DOHH2 (cell line): Measurements from ENCODE around the gene VASH2.

Source experiments
- H3F3A ChIP-seq: fragments of 200-600 bp; sonication (generic), shearing (Covaris generic); 2 replicates; pipeline ENCODE4 v1.6.0; 2016; ENCODE audit warnings: antibody characterized with exemption, mild to moderate bottlenecking; ENCODE audit not compliant: control insufficient read depth, insufficient read depth
- H3K27ac ChIP-seq: fragments of 200-600 bp; sonication (generic); 2 replicates; pipeline ENCODE4 v1.5.1; 2014; ENCODE audit warnings: low read depth, mild to moderate bottlenecking, low read length, moderate library complexity
- H3K27me3 ChIP-seq: fragments of 200-600 bp; sonication (generic); 2 replicates; pipeline ENCODE4 v1.6.1; 2014; ENCODE audit warnings: mild to moderate bottlenecking, low read length, mixed read lengths; ENCODE audit not compliant: control insufficient read depth
- H3K36me3 ChIP-seq: fragments of 200-600 bp; sonication (generic); 2 replicates; pipeline ENCODE4 v1.6.1; 2014; ENCODE audit warnings: mild to moderate bottlenecking, low read length, moderate library complexity, mixed read lengths; ENCODE audit not compliant: control insufficient read depth
- H3K4me1 ChIP-seq: fragments of 200-600 bp; sonication (generic); 2 replicates; pipeline ENCODE4 v1.6.1; 2014; ENCODE audit warnings: mild to moderate bottlenecking, low read length, mixed read lengths; ENCODE audit not compliant: control insufficient read depth
- H3K4me2 ChIP-seq: fragments of 200-600 bp; sonication (generic); 2 replicates; pipeline ENCODE4 v1.6.0; 2014; ENCODE audit warnings: mild to moderate bottlenecking, low read length, moderate library complexity
- H3K4me3 ChIP-seq: fragments of 200-600 bp; sonication (generic); 2 replicates; pipeline ENCODE4 v1.5.1; 2014; ENCODE audit warnings: mild to moderate bottlenecking, low read length, mixed read lengths
- H3K79me2 ChIP-seq: fragments of 200-600 bp; sonication (generic); 2 replicates; pipeline ENCODE4 v1.6.1; 2014; ENCODE audit warnings: mild to moderate bottlenecking, low read length, mixed read lengths; ENCODE audit not compliant: control insufficient read depth
- H3K9me2 ChIP-seq: fragments of 200-600 bp; sonication (generic); replicated peaks from 2 replicates; pipeline ENCODE4 v1.6.1; 2014; ENCODE audit warnings: mild to moderate bottlenecking, low read length, mixed read lengths; ENCODE audit not compliant: control insufficient read depth
- H3K9me3 ChIP-seq: fragments of 200-600 bp; sonication (generic); 2 replicates; pipeline ENCODE4 v1.6.1; 2014; ENCODE audit warnings: antibody characterized with exemption, low read length, mixed read lengths; ENCODE audit not compliant: control insufficient read depth, insufficient read depth
- H4K20me1 ChIP-seq: fragments of 200-600 bp; sonication (generic); 2 replicates; pipeline ENCODE4 v1.6.0; 2014; ENCODE audit warnings: low read depth, mild to moderate bottlenecking, antibody characterized with exemption, low read length, moderate library complexity; ENCODE audit not compliant: control insufficient read depth, insufficient read depth
- EZH2phosphoT487 ChIP-seq: fragments of 200-600 bp; sonication (generic); IDR thresholded peaks from 2 replicates; pipeline ENCODE4 v1.6.1; 2017; ENCODE audit warnings: borderline replicate concordance, mild to moderate bottlenecking, antibody characterized with exemption, low read length, moderate library complexity, mixed read lengths
- TF ChIP-seq, protein P1 (sequence below): fragments of 200-600 bp; sonication (generic); IDR thresholded peaks from one replicate; pipeline ENCODE4 v1.5.1; 2014; ENCODE audit warnings: antibody characterized with exemption, mild to moderate bottlenecking, low read depth, low read length; ENCODE audit not compliant: poor library complexity, severe bottlenecking

VASH2 gene

DNA sequence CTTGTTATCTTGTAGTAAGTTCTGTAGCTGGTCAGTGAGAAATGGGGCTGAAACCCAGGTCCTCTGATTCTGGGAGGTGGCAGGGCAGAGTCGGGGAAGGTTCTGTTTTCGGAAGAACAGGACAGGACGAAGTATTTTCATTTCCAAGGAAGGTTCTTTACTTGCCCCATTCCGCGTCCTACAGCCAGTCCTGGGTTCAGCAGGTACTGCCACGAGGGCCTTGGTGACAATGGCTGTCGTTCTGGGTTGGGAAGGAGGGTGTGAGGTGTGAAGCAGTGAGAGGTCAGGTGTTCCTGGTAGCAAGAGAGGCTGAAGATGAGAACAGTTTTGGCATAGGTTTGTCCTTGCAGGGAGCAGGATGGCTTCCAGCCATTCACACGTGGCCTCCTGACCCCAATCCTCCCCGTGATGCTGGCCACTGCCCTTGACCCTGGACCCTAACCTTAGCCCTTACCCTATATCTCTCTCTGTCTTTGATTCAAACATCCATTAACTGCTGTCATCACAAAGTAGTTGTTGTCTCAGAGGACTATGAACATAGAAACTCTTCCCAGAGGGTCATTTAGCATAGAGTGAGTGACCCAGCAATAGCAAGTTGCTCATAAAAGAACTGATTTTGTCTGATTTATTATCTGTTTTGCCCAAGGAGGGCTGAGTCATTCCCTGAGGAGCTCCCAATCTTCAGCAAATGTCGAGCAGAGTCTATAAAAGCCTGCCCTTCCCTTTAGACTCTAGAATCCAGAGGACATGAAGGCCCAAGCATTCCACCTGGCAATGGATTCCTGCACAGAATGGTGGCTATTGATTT lies 25.0 kb downstream of the VASH2 start:
- H3K4me3 ChIP-seq, result no peak overlapping the region
- H3K79me2 ChIP-seq, result no peaks in the 10 kb centered on the region
- H3K4me1 ChIP-seq, result no peaks in the 10 kb centered on the region
- TF ChIP-seq, protein P1, sequence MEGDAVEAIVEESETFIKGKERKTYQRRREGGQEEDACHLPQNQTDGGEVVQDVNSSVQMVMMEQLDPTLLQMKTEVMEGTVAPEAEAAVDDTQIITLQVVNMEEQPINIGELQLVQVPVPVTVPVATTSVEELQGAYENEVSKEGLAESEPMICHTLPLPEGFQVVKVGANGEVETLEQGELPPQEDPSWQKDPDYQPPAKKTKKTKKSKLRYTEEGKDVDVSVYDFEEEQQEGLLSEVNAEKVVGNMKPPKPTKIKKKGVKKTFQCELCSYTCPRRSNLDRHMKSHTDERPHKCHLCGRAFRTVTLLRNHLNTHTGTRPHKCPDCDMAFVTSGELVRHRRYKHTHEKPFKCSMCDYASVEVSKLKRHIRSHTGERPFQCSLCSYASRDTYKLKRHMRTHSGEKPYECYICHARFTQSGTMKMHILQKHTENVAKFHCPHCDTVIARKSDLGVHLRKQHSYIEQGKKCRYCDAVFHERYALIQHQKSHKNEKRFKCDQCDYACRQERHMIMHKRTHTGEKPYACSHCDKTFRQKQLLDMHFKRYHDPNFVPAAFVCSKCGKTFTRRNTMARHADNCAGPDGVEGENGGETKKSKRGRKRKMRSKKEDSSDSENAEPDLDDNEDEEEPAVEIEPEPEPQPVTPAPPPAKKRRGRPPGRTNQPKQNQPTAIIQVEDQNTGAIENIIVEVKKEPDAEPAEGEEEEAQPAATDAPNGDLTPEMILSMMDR, result no peak
- no peak for TF ChIP-seq EZH2phosphoT487
- no peaks in the 10 kb centered on the region for H3K9me2 ChIP-seq
- no peak overlapping the region for H3K27ac ChIP-seq
- no peaks in the 10 kb centered on the region for H3F3A ChIP-seq
- no peaks in the 10 kb centered on the region for H3K9me3 ChIP-seq
- H3K36me3 ChIP-seq, result peaks cover under 1% of the 10 kb centered on the region; the same call in 1 of the 2 replicates
- no peaks in the 10 kb centered on the region for H4K20me1 ChIP-seq
- no peaks in the 10 kb centered on the region for H3K27me3 ChIP-seq
- H3K4me2 ChIP-seq, result no peak overlapping the region

DNA sequence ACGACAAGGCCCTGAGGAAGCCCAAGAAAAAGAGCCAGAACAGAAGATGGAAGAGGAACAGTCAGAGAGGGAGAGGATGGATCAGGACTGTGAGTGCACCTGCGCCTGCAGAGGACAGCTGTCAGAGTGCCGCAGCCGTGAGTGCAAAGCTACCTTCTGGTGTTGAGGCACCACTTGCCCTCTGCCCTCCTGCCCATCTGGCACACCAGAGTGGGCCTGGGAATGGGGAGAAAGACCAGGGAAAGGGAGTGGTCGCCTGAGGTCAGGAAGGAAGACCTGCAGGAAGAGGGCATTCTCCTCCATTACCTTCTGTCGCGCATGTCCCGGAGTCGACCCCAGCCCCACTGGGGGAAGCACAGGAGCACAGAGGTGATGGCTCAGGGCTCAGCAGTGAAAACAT lies 26.2 kb downstream of the VASH2 start:
- Histone ChIP-seq H3K4me1 (no peaks in the 10 kb centered on the region), H3K27me3 (no peaks in the 10 kb centered on the region), H3F3A (no peaks in the 10 kb centered on the region), H3K36me3 (no peaks in the 10 kb centered on the region), H3K9me3 (no peaks in the 10 kb centered on the region), H3K79me2 (no peaks in the 10 kb centered on the region), H3K4me2 (no peak overlapping the region), H3K4me3 (no peak overlapping the region), H4K20me1 (no peaks in the 10 kb centered on the region), H3K27ac (no peak overlapping the region), H3K9me2 (no peaks in the 10 kb centered on the region)
- TF ChIP-seq, protein P1, result no peak
- no peak for TF ChIP-seq EZH2phosphoT487

DNA sequence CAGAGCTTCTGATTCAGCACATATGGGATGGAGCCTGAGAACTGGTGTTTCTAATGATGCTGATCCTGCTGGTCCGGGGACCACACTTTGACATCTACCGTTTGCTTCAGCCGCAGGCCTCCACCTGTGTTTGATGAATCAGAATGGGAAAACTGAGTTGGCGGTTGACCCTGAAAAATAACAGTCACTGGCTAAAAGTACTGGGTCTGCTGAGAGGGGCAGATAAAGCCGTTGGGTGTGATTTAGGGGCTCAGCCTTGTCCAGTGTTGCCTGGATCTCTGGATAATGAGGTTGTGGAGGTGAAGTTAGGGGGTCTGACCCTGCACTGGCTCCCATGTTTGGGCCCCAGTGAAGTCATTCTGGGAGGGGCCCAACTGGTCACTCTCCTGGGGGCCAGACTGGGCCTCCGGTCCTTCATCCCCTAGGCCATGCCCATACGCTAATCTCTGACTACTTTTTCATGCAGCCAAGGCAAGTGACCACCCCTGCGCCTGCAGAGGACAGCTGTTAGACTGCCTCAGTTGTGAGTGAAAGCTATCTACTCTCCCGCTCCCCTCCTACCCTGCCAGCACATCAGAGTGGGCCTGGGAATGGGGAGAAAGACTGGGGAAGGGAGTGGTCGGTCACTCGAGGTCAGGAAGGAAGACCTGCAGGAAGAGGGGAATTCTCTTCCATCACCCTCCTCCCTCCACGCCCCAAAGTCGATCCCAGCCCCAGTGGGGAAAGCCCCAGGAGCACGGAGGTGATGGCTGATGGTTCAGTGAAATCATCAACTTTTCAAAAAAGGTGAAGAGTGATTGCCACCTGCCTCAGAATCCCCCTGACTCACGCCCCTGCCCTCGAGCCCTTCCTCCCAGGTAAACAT lies 27.7 kb downstream of the VASH2 start:
- no peak for TF ChIP-seq EZH2phosphoT487
- TF ChIP-seq, protein P1, result no peak
- Histone ChIP-seq H3F3A (no peaks in the 10 kb centered on the region), H3K36me3 (no peaks in the 10 kb centered on the region), H3K27ac (no peak overlapping the region), H3K9me2 (no peaks in the 10 kb centered on the region), H3K27me3 (no peaks in the 10 kb centered on the region), H3K4me1 (no peaks in the 10 kb centered on the region), H3K79me2 (no peaks in the 10 kb centered on the region), H4K20me1 (no peaks in the 10 kb centered on the region), H3K4me3 (no peak overlapping the region), H3K4me2 (no peak overlapping the region), H3K9me3 (no peaks in the 10 kb centered on the region)
